ENCODE measurements around the gene ZNF180. TPM values are rescaled to one million over a fixed set of nuclear protein-coding genes. Genes with fewer than 3 reads are reported as not detected.
"Not testable (repeated sequence)": the region's sequence is repeated elsewhere in the genome, so short reads cannot be mapped to it uniquely, and the experiment has no call there.

Gene ZNF180
- polyA plus RNA-seq, 1 donor from 2014 or later: 20.4 TPM

DNA sequence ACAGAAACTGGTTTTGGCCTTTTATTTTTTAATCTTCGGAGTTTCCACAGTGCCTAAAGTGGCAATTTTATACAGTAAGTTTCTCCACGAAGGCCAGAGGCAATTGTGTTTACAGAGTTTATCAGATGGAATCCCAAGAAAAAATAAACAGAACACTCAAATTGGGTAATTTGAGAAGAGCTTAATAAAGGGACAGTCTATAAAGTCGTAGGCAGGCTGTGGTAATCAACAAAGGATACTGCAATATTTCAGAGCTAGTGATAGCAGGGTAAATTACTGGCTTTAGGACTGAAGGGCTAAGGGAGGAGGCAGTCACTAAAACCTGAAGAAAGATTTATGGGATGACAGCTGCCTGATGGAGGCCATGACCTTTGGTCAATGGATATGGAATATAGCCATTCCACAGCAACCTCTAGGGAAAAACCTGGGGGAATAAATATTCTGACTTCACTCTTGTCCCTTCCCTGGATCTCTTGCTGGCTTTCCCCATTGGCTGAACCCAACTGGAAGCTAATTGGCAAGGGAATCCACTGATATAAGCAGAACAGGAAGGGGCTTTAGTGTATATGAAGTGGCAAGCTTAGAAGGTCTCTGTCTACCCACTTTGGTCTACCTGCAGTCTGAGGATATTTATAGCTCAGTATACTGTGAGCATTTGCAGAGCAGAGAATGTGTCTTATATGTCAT is 37.6 kb downstream of the ZNF180 start:
- not testable (repeated sequence) for H3K27me3 ChIP-seq (ENCODE audit: insufficient read depth, low read depth, low read length); H3K9ac ChIP-seq (ENCODE audit: low read length); H3K79me2 ChIP-seq (replicated peaks; ENCODE audit: insufficient read depth, low read length); H2AFZ ChIP-seq (ENCODE audit: low read depth, low read length); H3K9me2 ChIP-seq (ENCODE audit: insufficient read depth, low read length); H3F3A ChIP-seq (ENCODE audit: insufficient read depth, low read length, poor library complexity, severe bottlenecking); H3K4me3 ChIP-seq (ENCODE audit: low read length); H4K20me1 ChIP-seq (ENCODE audit: insufficient read depth); H3K27ac ChIP-seq (ENCODE audit: low read length); H3K36me3 ChIP-seq (ENCODE audit: insufficient read depth, low read length); H3K4me2 ChIP-seq (ENCODE audit: low read length); H3K9me3 ChIP-seq (ENCODE audit: low read length)

DNA sequence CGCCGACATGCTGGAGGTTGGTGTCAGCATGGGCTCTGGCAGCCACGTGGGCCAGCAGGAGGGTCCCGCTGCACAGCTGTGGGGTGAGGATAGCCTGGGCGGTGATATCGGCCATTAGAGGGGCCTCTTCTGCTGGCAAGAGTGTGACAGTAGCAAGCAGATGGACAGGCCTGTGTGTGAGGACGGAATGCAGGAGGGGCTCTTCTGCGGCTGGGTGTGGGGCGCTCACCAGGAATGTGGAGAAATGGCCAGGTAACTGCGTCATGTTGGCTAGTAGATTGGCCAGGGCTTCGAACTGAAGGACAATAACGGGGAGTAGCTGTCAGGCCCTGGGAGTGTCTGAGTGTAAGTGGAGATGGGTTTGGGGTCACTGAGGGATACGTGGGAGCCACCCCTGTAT is 44.3 kb downstream of the ZNF180 start:
- H3K4me2 ChIP-seq (ENCODE audit: low read length); H3K27ac ChIP-seq (ENCODE audit: low read length); H3K9me2 ChIP-seq (ENCODE audit: insufficient read depth, low read length); H3K27me3 ChIP-seq (ENCODE audit: insufficient read depth, low read depth, low read length); H3K36me3 ChIP-seq (ENCODE audit: insufficient read depth, low read length); H3K79me2 ChIP-seq (replicated peaks; ENCODE audit: insufficient read depth, low read length); H3F3A ChIP-seq (ENCODE audit: insufficient read depth, low read length, poor library complexity, severe bottlenecking); H3K9ac ChIP-seq (ENCODE audit: low read length); H4K20me1 ChIP-seq (ENCODE audit: insufficient read depth); H3K9me3 ChIP-seq (ENCODE audit: low read length); H3K4me3 ChIP-seq (ENCODE audit: low read length); H2AFZ ChIP-seq (ENCODE audit: low read depth, low read length): not testable (repeated sequence)

DNA sequence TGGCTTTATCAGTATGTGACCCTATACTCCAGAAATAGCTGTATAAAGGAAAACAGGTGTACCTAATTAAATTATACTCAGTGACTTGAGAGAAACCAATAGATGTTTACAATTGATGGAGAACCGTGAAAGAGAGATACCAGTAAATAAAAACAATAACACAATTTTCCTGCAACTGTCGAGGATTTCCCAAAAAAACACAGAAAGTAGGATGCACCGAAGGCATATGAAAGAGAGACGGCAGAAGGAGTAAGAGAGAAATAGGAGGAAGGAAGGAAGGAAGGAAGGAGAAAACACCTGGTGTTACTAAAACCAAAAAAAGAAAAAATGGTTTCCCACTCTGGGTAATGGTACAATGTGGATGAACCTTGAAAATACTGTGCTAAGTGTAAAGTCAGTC is 45.2 kb downstream of the ZNF180 start:
- Histone ChIP-seq H2AFZ (ENCODE audit: low read depth, low read length) (no peak overlapping the region), H4K20me1 (ENCODE audit: insufficient read depth) (no peaks in the 10 kb centered on the region), H3K4me2 (ENCODE audit: low read length) (no peak overlapping the region), H3K9ac (ENCODE audit: low read length) (no peak overlapping the region), H3K27ac (ENCODE audit: low read length) (no peak overlapping the region), H3K4me3 (ENCODE audit: low read length) (no peak overlapping the region), H3K36me3 (ENCODE audit: insufficient read depth, low read length) (no peaks in the 10 kb centered on the region), H3K79me2 (replicated peaks; ENCODE audit: insufficient read depth, low read length) (no peaks in the 10 kb centered on the region), H3K27me3 (ENCODE audit: insufficient read depth, low read depth, low read length) (no peaks in the 10 kb centered on the region), H3F3A (ENCODE audit: insufficient read depth, low read length, poor library complexity, severe bottlenecking) (no peaks in the 10 kb centered on the region), H3K9me2 (ENCODE audit: insufficient read depth, low read length) (no peaks in the 10 kb centered on the region), H3K9me3 (ENCODE audit: low read length) (peaks cover 4% of the 10 kb centered on the region)
- no peak for TF ChIP-seq MXI1 (conservative IDR thresholded peaks at IDR 0.05; ENCODE audit: poor library complexity, severe bottlenecking)
- no peak for TF ChIP-seq RAD21 (conservative IDR thresholded peaks at IDR 0.05)
- TF ChIP-seq EP300 (conservative IDR thresholded peaks at IDR 0.05; ENCODE audit: poor library complexity, severe bottlenecking): no peak
- TF ChIP-seq SMC3 (conservative IDR thresholded peaks at IDR 0.05; ENCODE audit: poor library complexity): no peak
- TF ChIP-seq POLR2AphosphoS5 (IDR thresholded peaks at IDR 0.05): no peak
- TF ChIP-seq, protein P1, sequence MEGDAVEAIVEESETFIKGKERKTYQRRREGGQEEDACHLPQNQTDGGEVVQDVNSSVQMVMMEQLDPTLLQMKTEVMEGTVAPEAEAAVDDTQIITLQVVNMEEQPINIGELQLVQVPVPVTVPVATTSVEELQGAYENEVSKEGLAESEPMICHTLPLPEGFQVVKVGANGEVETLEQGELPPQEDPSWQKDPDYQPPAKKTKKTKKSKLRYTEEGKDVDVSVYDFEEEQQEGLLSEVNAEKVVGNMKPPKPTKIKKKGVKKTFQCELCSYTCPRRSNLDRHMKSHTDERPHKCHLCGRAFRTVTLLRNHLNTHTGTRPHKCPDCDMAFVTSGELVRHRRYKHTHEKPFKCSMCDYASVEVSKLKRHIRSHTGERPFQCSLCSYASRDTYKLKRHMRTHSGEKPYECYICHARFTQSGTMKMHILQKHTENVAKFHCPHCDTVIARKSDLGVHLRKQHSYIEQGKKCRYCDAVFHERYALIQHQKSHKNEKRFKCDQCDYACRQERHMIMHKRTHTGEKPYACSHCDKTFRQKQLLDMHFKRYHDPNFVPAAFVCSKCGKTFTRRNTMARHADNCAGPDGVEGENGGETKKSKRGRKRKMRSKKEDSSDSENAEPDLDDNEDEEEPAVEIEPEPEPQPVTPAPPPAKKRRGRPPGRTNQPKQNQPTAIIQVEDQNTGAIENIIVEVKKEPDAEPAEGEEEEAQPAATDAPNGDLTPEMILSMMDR (IDR thresholded peaks at IDR 0.05; ENCODE audit: poor library complexity, severe bottlenecking): no peak
- no peak for TF ChIP-seq EZH2 (IDR thresholded peaks at IDR 0.05; ENCODE audit: borderline replicate concordance, insufficient read depth, low read length, poor library complexity, severe bottlenecking)
- TF ChIP-seq TAF1 (IDR thresholded peaks at IDR 0.05; ENCODE audit: low read depth): no peak
- TF ChIP-seq, protein P2, sequence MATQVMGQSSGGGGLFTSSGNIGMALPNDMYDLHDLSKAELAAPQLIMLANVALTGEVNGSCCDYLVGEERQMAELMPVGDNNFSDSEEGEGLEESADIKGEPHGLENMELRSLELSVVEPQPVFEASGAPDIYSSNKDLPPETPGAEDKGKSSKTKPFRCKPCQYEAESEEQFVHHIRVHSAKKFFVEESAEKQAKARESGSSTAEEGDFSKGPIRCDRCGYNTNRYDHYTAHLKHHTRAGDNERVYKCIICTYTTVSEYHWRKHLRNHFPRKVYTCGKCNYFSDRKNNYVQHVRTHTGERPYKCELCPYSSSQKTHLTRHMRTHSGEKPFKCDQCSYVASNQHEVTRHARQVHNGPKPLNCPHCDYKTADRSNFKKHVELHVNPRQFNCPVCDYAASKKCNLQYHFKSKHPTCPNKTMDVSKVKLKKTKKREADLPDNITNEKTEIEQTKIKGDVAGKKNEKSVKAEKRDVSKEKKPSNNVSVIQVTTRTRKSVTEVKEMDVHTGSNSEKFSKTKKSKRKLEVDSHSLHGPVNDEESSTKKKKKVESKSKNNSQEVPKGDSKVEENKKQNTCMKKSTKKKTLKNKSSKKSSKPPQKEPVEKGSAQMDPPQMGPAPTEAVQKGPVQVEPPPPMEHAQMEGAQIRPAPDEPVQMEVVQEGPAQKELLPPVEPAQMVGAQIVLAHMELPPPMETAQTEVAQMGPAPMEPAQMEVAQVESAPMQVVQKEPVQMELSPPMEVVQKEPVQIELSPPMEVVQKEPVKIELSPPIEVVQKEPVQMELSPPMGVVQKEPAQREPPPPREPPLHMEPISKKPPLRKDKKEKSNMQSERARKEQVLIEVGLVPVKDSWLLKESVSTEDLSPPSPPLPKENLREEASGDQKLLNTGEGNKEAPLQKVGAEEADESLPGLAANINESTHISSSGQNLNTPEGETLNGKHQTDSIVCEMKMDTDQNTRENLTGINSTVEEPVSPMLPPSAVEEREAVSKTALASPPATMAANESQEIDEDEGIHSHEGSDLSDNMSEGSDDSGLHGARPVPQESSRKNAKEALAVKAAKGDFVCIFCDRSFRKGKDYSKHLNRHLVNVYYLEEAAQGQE (IDR thresholded peaks at IDR 0.05; ENCODE audit: borderline replicate concordance): no peak

All from neural cell (in vitro differentiated cells).